Sciatic nerve (tissue), 2 donors: Measurements from ENCODE around the gene OR1B1. TPM values are rescaled to one million over a fixed set of nuclear protein-coding genes. Genes with fewer than 3 reads are reported as not detected.
"Not testable (repeated sequence)": the region's sequence is repeated elsewhere in the genome, so short reads cannot be mapped to it uniquely, and the experiment has no call there.

Experiments
- ATAC-seq: fragments of 200-7000 bp; cut with Tn5 transposase; one replicate; pipeline ENCODE4 v1.9.1; 2020; ENCODE audit warnings: mild to moderate bottlenecking, moderate library complexity
- DNase-seq: peaks from one replicate; pipeline ENCODE4 v3.0.0-alpha.2; 2020; ENCODE audit warnings: low spot score
- intact Hi-C: fragments of 100-400 bp; cut with DNase I; formaldehyde crosslinking; loops from one replicate; pipeline ENCODE4 v1.14.2; 2022
- total RNA-seq: library from RNA; stranded (reverse); fragmentation: NEBNext Ultra II Directional; extraction: Animal tissue kit (Norgen Biotek cat#: 25700); gene quantifications from one replicate; pipeline ENCODE4 v1.2.1, GENCODE V29; 2021
- donor health status: DM: no; HTN: no; CAD: no.
- donor health status: DM: no; HTN: no; CAD: no.

OR1B1 gene
- total RNA-seq: 0.36 TPM

DNA sequence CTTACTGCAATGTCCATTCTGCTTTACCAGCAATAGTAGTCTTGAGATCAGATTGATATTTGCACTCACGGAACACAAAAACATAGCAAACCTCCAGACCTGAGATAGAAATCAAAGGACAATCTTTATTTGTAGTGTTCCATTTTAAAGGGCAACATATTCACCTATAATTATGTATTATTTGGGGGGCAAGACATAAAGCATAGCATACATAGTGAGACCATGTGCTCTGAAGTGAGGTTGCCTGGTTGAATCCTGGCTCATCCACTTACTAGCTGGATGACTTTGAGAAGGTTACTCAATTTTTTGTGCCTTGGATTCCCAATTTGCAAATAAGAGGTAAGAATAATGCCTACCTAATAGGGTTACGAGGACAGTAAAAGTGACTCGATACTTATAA lies at the start of gene OR1B1:
TSS of gene OR1B1 (minus strand) at position 101 of the 400 bp plus-strand sequence.
- no peak for DNase-seq
- intact Hi-C loops: no loop called here
- no peak for ATAC-seq

DNA sequence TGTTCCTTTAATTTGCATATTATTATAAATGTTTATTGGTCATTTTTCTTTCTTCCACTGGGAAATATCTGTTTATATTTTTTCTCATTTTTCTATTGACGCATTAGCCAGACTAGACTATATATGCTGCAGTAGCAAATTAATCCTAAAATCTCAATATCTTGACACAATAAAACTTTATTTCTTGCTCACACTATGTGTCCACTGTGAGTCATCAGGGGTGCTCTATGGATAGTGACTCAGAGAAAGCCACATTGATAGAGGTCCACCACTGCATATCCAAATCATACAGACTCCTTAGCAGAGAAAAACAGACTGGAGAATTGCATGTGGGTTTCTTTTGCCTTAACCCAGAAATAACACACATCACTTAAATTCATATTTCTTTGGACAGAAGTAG lies 38.3 kb upstream of the OR1B1 start:
- DNase-seq (no peak), ATAC-seq (no peak)
- intact Hi-C loops: no loop called here

DNA sequence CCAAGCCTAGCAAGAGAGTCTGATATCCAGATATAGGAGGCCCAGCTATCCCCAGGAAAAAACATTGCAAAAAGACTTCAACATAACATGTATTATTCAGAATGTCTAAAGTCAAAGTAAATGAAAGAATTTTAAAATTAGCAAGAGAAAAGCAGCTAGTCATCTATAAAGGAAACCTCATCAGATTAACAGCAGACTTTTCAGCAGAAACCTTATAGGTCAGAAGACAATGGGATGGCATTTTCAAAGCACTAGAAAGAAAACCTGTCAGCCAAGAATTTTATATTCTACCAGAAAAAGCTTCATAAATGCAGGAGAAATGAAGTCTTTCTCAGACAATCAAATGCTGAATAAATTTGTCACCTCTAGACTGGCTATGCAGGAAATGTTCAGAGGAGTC lies 27.4 kb upstream of the OR1B1 start:
- ATAC-seq (no peak), DNase-seq (no peak)
- intact Hi-C loops: no loop called here

DNA sequence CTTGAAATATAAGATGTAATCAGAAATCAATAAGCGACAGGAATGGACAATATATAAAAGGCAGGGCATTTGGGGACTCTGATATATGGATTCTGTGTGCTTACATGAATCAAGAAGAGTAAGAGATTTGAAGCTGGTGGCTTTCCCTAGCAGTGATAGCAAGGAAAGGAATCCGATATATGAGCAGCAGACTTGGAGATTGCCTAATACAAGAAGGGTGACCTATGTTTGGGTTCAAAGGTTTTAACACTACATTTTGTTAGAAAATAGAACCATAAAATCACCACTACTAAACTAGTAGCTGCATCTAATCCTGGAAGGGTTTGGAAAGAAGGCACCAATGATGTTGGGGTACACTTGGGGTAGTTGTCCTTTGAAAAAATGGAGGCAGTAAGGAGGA lies 15.1 kb upstream of the OR1B1 start:
- DNase-seq: no peak
- ATAC-seq: no peak
- intact Hi-C loops: no loop called here

DNA sequence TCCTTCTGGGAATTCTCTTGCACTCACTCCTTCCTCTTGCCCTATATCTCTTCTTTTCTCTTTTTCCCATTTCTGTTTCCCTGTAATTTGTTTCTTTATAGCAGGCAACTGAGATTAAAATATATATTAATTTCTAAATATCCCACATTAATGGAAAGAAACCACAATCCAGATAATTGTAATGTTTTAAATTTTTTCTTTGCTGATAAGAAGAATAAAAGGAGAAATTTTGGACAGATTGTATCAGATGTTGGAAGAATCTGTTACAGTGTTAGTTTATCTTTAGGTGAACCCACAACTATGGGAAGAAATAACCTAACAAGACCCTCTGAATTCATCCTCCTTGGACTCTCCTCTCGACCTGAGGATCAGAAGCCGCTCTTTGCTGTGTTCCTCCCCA lies 4.0 kb upstream of the OR1B1 start, which contains the start of gene OR1L1:
TSS of gene OR1L1 (plus strand) at position 301 of the 400 bp plus-strand sequence. CDS start at position 301, 0 bp downstream.
- no peak for DNase-seq
- ATAC-seq: no peak
- intact Hi-C loops: no loop called here

DNA sequence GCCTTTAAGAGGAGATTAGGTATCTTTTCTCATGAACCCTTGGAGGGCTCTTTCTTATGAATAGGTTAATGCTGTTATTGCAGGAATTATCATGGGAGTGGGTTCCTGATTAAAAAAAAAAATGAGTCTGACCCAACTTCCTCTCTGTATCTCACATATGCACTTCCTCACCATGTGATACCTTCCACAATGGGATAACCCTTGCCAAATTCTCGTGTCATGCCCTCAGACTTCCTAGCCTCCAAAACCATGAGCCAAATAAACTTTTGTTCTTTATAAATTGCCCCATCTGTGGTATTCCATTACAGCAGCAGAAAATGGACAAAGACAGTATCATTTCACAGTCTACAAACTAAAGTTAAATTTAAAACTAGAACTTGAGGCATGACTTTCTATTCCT lies 1.0 kb downstream of the OR1B1 start:
- ATAC-seq (no peak), DNase-seq (no peak)
- intact Hi-C loops: no loop called here

DNA sequence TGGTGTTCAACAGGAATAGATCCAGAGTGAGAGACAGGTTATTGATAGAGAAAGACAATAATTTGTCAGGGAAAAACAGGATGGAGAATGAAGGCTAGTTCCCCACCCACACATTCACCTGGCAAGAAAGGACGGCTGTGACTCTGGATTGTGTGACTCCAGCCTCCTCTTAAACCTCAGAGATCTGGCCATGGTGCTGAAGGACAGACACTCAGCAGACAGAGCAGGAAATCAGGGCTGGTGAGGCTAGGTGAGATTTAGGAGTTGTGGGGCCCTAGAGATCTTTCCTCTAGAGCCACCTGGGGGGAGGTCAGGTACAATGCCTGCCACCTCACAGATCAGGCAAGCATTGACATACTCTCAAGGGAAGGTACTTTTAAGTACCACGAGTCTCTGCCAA lies 15.2 kb downstream of the OR1B1 start:
- DNase-seq (no peak), ATAC-seq (no peak)
- intact Hi-C loops: no loop called here

DNA sequence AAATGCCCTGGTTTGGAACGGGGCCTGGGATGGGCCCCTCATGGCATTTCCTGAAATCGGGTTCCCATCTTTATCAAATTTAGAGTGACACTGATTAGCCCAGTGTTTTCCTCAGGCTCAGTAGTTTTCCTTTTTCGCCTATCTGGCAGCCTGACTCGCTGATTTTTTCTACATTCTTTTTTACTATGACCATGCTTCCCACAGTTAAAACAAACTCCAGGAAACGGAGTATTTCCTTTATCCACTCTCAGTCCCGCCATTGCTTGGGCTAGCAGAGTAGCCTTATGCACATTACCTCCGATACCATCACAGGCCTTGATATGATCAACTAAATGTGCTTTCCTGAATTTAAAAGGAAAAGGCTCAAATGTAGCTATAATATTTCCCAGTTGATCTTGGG lies 37.4 kb downstream of the OR1B1 start:
- DNase-seq (no peak), ATAC-seq (no peak)
- intact Hi-C loops: no loop called here

DNA sequence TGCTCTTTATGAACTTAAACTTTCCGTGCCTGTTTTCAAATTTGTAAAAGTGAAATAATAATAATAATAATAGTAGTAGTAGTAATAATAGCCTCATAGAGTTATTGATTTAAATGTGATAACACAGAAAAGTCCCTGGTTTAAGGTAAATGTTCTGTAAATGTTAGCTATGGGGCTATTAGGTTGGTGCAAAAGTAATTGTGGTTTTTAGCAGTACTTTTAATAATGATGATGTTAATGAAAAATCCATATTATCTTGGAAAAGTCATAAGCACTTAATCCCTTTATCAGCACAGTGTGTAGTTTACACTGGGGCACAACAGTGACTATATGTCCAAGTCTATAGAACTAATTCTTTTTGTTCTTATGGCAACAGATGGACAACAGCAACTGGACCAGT lies 43.1 kb downstream of the OR1B1 start, which contains the start of gene OR1Q1:
TSS of gene OR1Q1 (plus strand) at position 377 of the 400 bp plus-strand sequence. CDS start at position 377, 0 bp downstream.
- ATAC-seq (no peak), DNase-seq (no peak)
- intact Hi-C loops: no loop called here

DNA sequence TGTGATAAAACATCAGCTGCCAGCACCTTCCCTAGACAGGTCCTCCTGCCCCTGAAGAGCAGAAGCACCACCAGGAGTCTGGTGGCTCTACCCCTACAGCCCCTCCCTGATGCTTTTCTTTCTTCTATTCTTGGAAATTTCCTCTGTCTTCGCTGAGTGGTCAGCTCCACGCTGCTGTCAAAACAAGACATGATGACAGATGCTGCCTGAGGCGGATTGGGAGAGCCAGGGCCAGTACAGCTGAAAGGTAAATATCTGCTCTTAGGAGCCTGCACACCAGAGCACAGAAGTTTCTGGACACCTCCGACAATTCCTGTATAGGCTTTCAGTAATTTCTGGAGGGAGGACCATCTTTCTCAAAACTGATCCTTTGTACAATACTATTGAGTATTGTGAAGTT lies 47.6 kb downstream of the OR1B1 start:
- DNase-seq (no peak), ATAC-seq (no peak)
- intact Hi-C loops: no loop called here

DNA sequence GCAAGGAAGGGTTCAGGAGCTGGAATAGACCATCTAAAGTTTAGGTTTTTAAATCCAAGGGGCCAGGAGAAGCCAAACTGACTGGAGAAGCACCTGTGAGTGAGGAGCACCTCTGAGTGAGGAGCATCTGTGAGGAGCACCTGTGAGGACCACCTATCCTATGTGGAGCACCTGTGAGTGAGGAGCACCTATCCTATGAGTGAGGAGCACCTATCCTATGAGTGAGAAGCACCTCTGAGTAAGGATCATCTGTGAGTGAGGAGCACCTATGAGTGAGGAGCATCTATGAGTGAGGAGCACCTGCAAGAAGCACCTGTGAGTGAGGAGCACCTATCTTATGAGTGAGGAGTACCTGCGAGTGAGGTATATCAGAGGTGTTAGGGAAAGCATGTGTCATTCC lies 50.8 kb downstream of the OR1B1 start:
- intact Hi-C loops: no loop called here
- ATAC-seq (no peak), DNase-seq (no peak)

DNA sequence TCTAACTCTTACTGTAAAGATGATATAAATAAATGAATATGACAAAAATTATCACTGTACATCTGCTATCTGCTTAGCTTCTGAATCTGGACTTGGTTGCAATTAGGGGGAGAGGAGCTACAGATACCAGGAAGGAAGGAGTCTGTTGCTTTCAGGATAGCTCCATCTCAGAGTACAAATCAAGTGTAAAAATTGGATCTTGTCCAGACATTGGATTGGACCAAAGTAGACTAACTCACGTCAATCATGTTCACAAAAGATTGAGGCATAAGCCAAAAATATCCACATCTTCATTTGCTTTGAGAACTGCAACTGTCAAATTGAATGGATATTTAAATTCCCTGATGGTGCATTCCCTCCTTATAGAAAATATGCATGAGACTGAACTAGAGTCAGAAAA lies 51.7 kb downstream of the OR1B1 start:
- no peak for ATAC-seq
- intact Hi-C loops: no loop called here
- no peak for DNase-seq

DNA sequence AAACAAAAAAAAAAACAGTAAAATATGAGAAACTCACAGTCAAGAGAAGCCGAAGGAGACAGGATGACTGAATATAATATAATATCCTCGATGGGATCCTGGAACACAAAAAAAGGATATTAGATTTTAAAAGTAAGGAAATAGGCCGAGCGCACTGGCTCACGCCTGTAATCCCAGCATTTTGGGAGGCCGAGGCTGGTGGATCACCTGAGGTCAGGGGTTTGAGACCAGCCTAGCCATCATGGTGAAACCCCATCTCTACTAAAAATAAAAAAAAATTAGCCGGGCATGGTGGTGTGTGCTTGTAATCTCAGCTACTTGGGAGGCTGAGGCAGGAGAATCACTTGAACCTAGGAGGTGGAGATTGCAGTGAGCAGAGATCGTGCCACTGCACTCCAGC lies 74.1 kb downstream of the OR1B1 start, which contains the start of gene OR1L8:
TSS of gene OR1L8 (minus strand) at position 101 of the 400 bp plus-strand sequence. CDS start 14,907 bp downstream, outside the sequence.
- DNase-seq, intact Hi-C loops: not testable (repeated sequence)

DNA sequence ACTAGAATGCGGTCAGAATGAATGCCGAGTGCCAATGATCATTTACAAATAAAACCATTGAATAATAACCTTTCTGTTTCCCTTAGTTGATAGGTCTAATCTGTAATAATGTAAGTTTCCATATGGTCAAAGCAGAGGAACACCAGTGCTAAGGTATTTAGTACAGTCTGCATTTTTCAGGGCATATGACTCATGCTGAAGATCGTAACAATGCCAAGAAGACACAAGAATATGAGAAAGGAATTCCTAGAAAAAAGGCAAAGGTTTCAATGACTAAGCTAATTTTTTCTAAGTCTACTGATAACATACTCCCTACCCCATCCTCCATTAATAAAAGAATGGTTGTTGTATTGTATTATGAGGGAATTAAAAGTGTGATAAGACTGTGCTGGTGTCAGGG lies 77.1 kb downstream of the OR1B1 start:
- intact Hi-C loops: no loop called here
- ATAC-seq (no peak), DNase-seq (no peak)

More for the DNA sequence above, 74.1 kb downstream of the OR1B1 start, which contains the start of gene OR1L8:
- ATAC-seq: not testable (repeated sequence)

DNA sequence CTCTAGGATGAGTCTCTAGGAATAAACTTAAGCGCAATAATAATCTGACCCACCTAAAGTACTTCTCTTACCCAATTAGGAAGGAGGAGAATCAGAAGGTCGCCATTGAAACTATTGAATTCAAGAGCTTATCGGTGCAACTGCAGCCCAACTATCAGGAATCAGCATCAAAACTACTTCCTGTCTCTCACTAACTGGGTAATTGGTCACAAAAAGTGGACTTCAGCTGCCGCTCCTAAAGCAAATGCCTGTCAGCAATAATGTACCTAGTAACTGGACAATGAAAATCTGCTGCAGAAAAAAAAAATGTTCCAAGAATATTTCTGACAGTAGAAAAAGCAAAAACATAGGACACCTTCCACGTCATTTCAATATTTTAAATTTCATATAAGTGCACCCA lies 77.6 kb downstream of the OR1B1 start:
- intact Hi-C loops: no loop called here
- no peak for DNase-seq
- ATAC-seq: no peak

Other genes with a start within 250 kb of the OR1B1 start
- gene OR1J1, start 179.7 kb downstream of the OR1B1 start, total RNA-seq: not detected
- gene OR1J2, start 146.8 kb downstream of the OR1B1 start, total RNA-seq: not detected
- not detected for gene OR1J4, start 138.5 kb downstream of the OR1B1 start, total RNA-seq
- gene OR1N1, start 130.3 kb downstream of the OR1B1 start, total RNA-seq: not detected
- gene OR1N2, start 104.5 kb downstream of the OR1B1 start, total RNA-seq: not detected
- 0.85 TPM for gene OR1L8, start 74.2 kb downstream of the OR1B1 start, total RNA-seq
- not detected for gene OR1Q1, start 42.9 kb downstream of the OR1B1 start, total RNA-seq
- not detected for gene OR1L1, start 4.1 kb upstream of the OR1B1 start, total RNA-seq
- not detected for gene OR1L3, start 17.5 kb upstream of the OR1B1 start, total RNA-seq
- not detected for gene OR1L4, start 66.4 kb upstream of the OR1B1 start, total RNA-seq
- not detected for gene OR1L6, start 84.7 kb upstream of the OR1B1 start, total RNA-seq
- not detected for gene OR5C1, start 131.3 kb upstream of the OR1B1 start, total RNA-seq
- not detected for gene OR1K1, start 142.5 kb upstream of the OR1B1 start, total RNA-seq
- gene PDCL, start 171.0 kb upstream of the OR1B1 start, total RNA-seq: 21.9 TPM
- gene RC3H2, start 247.7 kb upstream of the OR1B1 start, total RNA-seq: 62.7 TPM